ENCODE results near the gene TCP11X1.
"Not testable (repeated sequence)": the region's sequence is repeated elsewhere in the genome, so short reads cannot be mapped to it uniquely, and the experiment has no call there.

TCP11X1 gene

DNA sequence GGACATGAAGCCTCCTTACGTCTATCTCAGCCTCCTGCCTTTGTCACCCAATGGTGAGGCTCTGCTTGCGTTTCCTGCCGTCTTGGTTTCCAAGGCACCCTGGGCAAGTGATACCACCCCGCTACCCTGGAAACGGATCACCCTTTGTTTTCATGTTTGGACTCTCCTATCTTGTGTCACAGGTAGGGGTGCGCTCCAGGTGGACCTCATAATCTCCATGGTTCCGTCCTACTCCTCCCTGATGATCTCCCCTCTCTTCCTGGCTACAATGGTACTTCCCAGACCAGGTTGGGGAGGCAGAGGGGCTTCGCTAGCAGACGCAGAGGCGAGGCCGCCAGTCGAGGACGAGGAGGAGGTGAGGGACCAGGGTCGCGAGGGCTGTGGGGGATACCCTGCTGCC lies at the start of gene TCP11X1:
TSS of gene TCP11X1 (plus strand) at position 316 of the 400 bp plus-strand sequence.
- not testable (repeated sequence) for DNase-seq (ENCODE audit: low read depth, low spot score); H3K4me3 ChIP-seq (ENCODE audit: insufficient read length, low read depth); H3K36me3 ChIP-seq (ENCODE audit: insufficient read depth, insufficient read length, low read length); H3K9ac ChIP-seq (ENCODE audit: insufficient read length, low read depth); H3K4me1 ChIP-seq (ENCODE audit: insufficient read depth, insufficient read length); H3K27me3 ChIP-seq (ENCODE audit: insufficient read depth, insufficient read length); H3K9me3 ChIP-seq (ENCODE audit: insufficient read depth, low read length)

DNA sequence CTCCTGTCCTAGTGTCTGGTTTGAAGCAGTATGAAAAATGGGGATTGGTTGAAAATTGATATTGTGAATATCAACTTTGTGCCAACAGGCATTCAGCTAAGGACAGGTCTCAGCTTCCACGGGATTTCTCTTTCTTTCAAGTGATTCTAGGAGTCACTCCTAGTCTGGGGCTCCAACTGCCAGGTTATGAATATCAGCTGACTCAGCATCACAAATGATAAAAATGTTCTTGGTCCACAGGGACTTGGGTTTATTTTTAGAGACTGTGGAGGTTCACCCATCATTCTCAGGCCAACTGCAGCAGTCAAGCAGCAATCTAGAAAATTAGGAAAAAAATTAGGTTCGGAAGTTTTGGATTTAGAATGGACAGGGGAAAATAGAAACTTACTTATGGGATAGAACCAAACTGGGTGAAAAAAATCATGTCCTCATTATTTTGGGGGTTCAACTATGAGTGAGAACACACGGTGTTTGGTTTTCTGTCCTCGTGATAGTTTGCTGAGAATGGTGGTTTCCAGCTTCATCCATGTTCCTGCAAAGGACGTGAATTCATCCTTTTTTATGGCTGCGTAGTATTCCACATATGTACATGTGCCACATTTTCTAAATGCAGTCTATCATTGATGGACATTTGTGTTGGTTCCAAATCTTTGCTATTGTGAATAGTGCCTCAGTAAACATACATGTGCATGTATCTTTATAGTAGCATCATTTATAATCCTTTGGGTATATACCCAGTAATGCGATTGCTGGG lies 29.0 kb upstream of the TCP11X1 start:
- no peaks in the 10 kb centered on the region for H3K27me3 ChIP-seq (ENCODE audit: insufficient read depth, insufficient read length)
- H3K4me3 ChIP-seq (ENCODE audit: insufficient read length, low read depth) = no peak overlapping the region
- no peaks in the 10 kb centered on the region for H3K4me1 ChIP-seq (ENCODE audit: insufficient read depth, insufficient read length)
- no peak for TF ChIP-seq YY1 (IDR thresholded peaks at IDR 0.05; ENCODE audit: insufficient read depth, insufficient read length)
- no peak for TF ChIP-seq SUZ12 (IDR thresholded peaks at IDR 0.05; ENCODE audit: extremely low read depth, insufficient read depth, insufficient read length)
- no peak for TF ChIP-seq ZNF274 (IDR thresholded peaks at IDR 0.05; ENCODE audit: low read depth, low read length)
- H3K36me3 ChIP-seq (ENCODE audit: insufficient read depth, insufficient read length, low read length) = no peaks in the 10 kb centered on the region
- peaks cover 10% of the 10 kb centered on the region; the same call in 1 of the 2 replicates for H3K9me3 ChIP-seq (ENCODE audit: insufficient read depth, low read length)
- no peak overlapping the region for H3K9ac ChIP-seq (ENCODE audit: insufficient read length, low read depth)
- DNase-seq (ENCODE audit: low read depth, low spot score) = no peak

DNA sequence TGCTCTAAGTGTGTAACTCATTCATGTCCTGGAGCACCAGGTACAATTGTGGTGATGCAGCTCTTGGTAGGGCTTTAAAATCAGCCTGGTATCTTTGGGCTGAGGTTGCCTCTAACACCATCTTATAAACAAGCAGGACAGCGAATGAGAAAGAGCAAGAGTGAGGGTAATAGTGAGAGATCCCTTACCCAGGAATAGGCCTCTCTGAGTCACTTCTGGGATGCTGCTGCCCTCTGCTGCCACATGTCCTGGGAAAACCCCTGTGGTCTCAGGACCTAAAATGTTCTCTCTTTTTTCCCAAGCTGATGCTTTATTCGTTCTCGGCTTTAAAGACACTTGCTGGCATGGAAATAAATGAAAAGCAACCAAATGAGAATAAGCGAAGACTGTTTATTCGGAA lies 7.2 kb upstream of the TCP11X1 start:
- not testable (repeated sequence) for H3K27me3 ChIP-seq (ENCODE audit: insufficient read depth, insufficient read length); DNase-seq (ENCODE audit: low read depth, low spot score); H3K9me3 ChIP-seq (ENCODE audit: insufficient read depth, low read length); H3K36me3 ChIP-seq (ENCODE audit: insufficient read depth, insufficient read length, low read length); H3K4me3 ChIP-seq (ENCODE audit: insufficient read length, low read depth); H3K9ac ChIP-seq (ENCODE audit: insufficient read length, low read depth); H3K4me1 ChIP-seq (ENCODE audit: insufficient read depth, insufficient read length)

DNA sequence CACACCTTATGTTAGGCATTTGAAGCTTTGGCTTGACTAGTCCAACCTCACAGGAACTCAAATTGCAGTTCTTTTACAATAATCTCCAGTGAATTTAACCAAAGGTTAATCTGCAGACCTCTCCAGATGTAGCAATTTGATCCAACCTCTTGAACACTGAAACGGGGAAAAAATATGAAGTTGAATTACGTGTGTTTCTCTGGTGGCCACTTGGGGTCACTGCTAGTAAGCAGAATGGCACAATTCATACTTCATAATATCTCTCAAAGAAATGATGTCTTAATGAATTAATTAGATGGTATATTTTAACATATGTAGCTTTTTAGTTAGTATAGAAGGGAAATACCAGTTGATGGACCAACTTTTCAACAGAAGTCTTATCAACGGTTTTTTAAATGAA lies 1.4 kb downstream of the TCP11X1 start:
- DNase-seq (ENCODE audit: low read depth, low spot score) = not testable (repeated sequence)

DNA sequence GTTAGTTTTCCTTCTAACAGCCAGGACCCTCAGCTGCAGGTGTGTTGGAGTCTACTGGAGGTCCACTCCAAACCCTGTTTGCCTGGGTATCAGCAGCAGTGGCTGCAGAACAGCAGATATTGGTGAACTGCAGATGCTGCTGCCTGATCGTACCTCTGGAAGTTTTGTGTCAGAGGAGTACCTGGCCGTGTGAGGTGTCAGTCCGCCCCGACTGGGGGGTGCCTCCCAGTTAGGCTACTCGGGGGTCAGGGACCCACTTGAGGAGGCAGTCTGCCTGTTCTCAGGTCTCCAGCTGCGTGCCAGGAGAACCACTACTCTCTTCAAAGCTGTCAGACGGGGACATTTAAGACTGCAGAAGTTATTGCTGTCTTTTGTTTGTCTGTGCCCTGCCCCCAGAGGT lies 20.6 kb downstream of the TCP11X1 start:
- H3K4me1 ChIP-seq (ENCODE audit: insufficient read depth, insufficient read length); DNase-seq (ENCODE audit: low read depth, low spot score); H3K9ac ChIP-seq (ENCODE audit: insufficient read length, low read depth); H3K9me3 ChIP-seq (ENCODE audit: insufficient read depth, low read length); H3K36me3 ChIP-seq (ENCODE audit: insufficient read depth, insufficient read length, low read length); H3K4me3 ChIP-seq (ENCODE audit: insufficient read length, low read depth); H3K27me3 ChIP-seq (ENCODE audit: insufficient read depth, insufficient read length): not testable (repeated sequence)

More for the DNA sequence above, 1.4 kb downstream of the TCP11X1 start:
- not testable (repeated sequence) for H3K4me1 ChIP-seq (ENCODE audit: insufficient read depth, insufficient read length); H3K4me3 ChIP-seq (ENCODE audit: insufficient read length, low read depth); H3K9me3 ChIP-seq (ENCODE audit: insufficient read depth, low read length); H3K27me3 ChIP-seq (ENCODE audit: insufficient read depth, insufficient read length); H3K9ac ChIP-seq (ENCODE audit: insufficient read length, low read depth); H3K36me3 ChIP-seq (ENCODE audit: insufficient read depth, insufficient read length, low read length)

DNA sequence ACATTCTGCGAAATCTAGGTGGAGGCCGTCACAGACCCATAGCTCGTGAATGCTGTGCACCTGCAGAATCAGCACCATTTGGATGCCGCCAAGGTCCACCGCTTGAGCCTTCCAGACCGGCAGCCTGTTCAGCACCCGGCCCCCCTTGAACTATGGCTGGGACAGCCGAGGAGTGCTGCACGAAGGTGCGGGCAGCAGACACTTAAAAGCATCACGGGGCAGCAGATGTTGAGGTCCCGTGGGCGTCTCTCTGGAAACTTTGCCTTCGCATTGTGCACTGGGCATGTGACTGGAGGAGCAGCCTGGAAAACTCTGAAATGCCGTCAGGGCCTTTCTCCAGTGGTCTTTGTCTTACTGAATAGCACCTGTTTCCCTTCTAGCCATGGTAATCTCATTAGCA lies 25.2 kb downstream of the TCP11X1 start:
- H3K4me1 ChIP-seq (ENCODE audit: insufficient read depth, insufficient read length); H3K27me3 ChIP-seq (ENCODE audit: insufficient read depth, insufficient read length); DNase-seq (ENCODE audit: low read depth, low spot score); H3K9me3 ChIP-seq (ENCODE audit: insufficient read depth, low read length); H3K9ac ChIP-seq (ENCODE audit: insufficient read length, low read depth); H3K4me3 ChIP-seq (ENCODE audit: insufficient read length, low read depth); H3K36me3 ChIP-seq (ENCODE audit: insufficient read depth, insufficient read length, low read length): not testable (repeated sequence)

DNA sequence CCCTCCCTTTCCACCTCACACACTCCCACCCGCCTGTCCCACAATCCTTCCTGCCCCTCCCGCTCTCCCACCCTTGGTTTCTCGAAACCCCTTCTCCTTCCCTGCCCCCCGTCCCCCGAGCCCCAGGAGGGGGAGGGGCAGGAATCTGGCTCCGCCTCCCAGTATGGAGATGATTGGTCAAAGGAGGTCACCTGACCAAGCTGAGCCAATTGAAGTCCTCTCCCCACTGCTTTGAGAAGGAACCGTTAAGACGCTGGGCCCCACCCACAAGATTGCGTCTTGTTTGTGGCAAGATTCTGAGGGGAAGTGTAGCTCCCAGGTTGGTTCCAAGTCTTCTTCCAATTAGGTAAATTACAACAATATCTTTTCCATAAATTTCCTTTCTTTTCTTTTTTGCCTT lies 31.8 kb downstream of the TCP11X1 start, which contains the start of gene NXF2:
TSS of gene NXF2 (plus strand) at position 275 of the 400 bp plus-strand sequence. CDS start 59,912 bp downstream, outside the sequence.
- H3K27me3 ChIP-seq (ENCODE audit: insufficient read depth, insufficient read length); DNase-seq (ENCODE audit: low read depth, low spot score); H3K9ac ChIP-seq (ENCODE audit: insufficient read length, low read depth); H3K4me1 ChIP-seq (ENCODE audit: insufficient read depth, insufficient read length); H3K9me3 ChIP-seq (ENCODE audit: insufficient read depth, low read length); H3K36me3 ChIP-seq (ENCODE audit: insufficient read depth, insufficient read length, low read length); H3K4me3 ChIP-seq (ENCODE audit: insufficient read length, low read depth): not testable (repeated sequence)

DNA sequence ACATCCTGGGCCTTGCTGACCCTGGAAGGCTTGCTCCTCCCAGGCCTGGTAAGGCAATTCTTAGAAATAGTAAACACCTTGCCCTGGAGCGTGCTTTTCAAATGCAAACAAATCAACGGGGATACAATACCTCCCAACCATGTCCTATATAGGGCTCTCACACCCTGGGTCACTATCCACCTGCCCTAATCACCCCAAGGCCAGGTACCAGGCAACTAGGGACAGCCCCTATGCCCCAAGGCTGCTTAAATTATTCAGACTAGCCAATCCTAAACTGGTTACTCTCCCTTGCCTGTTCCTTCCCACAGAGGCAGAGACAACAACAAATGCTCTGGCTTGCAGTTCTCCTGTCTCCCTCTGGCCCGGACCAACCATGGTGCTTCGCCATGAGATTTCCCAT lies 57.1 kb downstream of the TCP11X1 start:
- H3K4me3 ChIP-seq (ENCODE audit: insufficient read length, low read depth); H3K36me3 ChIP-seq (ENCODE audit: insufficient read depth, insufficient read length, low read length); H3K27me3 ChIP-seq (ENCODE audit: insufficient read depth, insufficient read length); H3K4me1 ChIP-seq (ENCODE audit: insufficient read depth, insufficient read length); H3K9ac ChIP-seq (ENCODE audit: insufficient read length, low read depth); H3K9me3 ChIP-seq (ENCODE audit: insufficient read depth, low read length); DNase-seq (ENCODE audit: low read depth, low spot score): not testable (repeated sequence)

Measured in NT2/D1 (cell line).